Hepatocyte (in vitro differentiated cells): ENCODE results near the gene YES1. TPM values are rescaled to one million over a fixed set of nuclear protein-coding genes. Genes with fewer than 3 reads are reported as not detected.

Experiments used
- DNase-seq: peaks from one replicate; pipeline ENCODE4 v3.0.0-alpha.2; 2016; ENCODE audit warnings: low spot score
- H2AFZ ChIP-seq: fragments of 200-600 bp; sonication (generic); 2 replicates; pipeline ENCODE4 v1.6.0; 2016; ENCODE audit warnings: antibody characterized with exemption, mild to moderate bottlenecking
- H3K27ac ChIP-seq: fragments of 200-600 bp; sonication (generic); 2 replicates; pipeline ENCODE4 v1.5.1; 2016; ENCODE audit warnings: mild to moderate bottlenecking
- H3K27me3 ChIP-seq: fragments of 200-600 bp; sonication (generic); 2 replicates; pipeline ENCODE4 v1.6.1; 2016
- H3K36me3 ChIP-seq: fragments of 200-600 bp; sonication (generic); replicated peaks from 2 replicates; pipeline ENCODE4 v1.5.1; 2016; ENCODE audit warnings: low read depth; ENCODE audit not compliant: insufficient read depth
- H3K4me1 ChIP-seq: fragments of 200-600 bp; sonication (generic); 2 replicates; pipeline ENCODE4 v1.5.1; 2016; ENCODE audit warnings: mild to moderate bottlenecking, moderate library complexity; ENCODE audit not compliant: insufficient read depth
- H3K4me2 ChIP-seq: fragments of 200-600 bp; sonication (generic); 2 replicates; pipeline ENCODE4 v1.6.0; 2016
- H3K4me3 ChIP-seq: fragments of 200-600 bp; sonication (generic); 2 replicates; pipeline ENCODE4 v1.5.1; 2016; ENCODE audit warnings: mild to moderate bottlenecking
- H3K79me2 ChIP-seq: fragments of 200-600 bp; sonication (generic); 2 replicates; pipeline ENCODE4 v1.6.0; 2017; ENCODE audit warnings: mild to moderate bottlenecking
- H3K9me2 ChIP-seq: fragments of 200-600 bp; sonication (generic); replicated peaks from 2 replicates; pipeline ENCODE4 v1.6.0; 2017; ENCODE audit warnings: mild to moderate bottlenecking; ENCODE audit not compliant: insufficient read depth
- H3K9me3 ChIP-seq: fragments of 200-600 bp; sonication (generic); 2 replicates; pipeline ENCODE4 v1.5.1; 2016; ENCODE audit warnings: low read depth, mild to moderate bottlenecking
- H4K20me1 ChIP-seq: fragments of 200-600 bp; sonication (generic); 2 replicates; pipeline ENCODE4 v1.6.0; 2016; ENCODE audit warnings: mild to moderate bottlenecking; ENCODE audit not compliant: insufficient read depth, poor library complexity, severe bottlenecking
- CTCF ChIP-seq: fragments of 200-600 bp; sonication (generic); IDR thresholded peaks from 2 replicates; pipeline ENCODE4 v1.5.1; 2016; ENCODE audit warnings: antibody characterized with exemption, mild to moderate bottlenecking; ENCODE audit not compliant: poor library complexity
- EZH2 ChIP-seq: fragments of 200-600 bp; sonication (generic); IDR thresholded peaks from 2 replicates; pipeline ENCODE4 v1.6.1; 2016; ENCODE audit warnings: antibody characterized with exemption, mild to moderate bottlenecking, borderline replicate concordance
- EZH2phosphoT487 ChIP-seq: fragments of 200-600 bp; sonication (generic); IDR thresholded peaks from one replicate; pipeline ENCODE4 v1.6.1; 2018; ENCODE audit warnings: antibody characterized with exemption, mild to moderate bottlenecking, low read depth, moderate library complexity; ENCODE audit not compliant: unreplicated experiment, severe bottlenecking
- WGBS: methylation state at CpG from one replicate; pipeline ENCODE4 v1.1.6; 2016; ENCODE audit warnings: low lambda C conversion rate; ENCODE audit errors: missing lambda C conversion rate; 5-methylcytosine and 5-hydroxymethylcytosine counted together
- polyA plus RNA-seq: library from polyadenylated mRNA; unstranded; fragments of >200 nt; fragmentation: Nextera tagmentation; extraction: Ambion mirVana; gene quantifications from 2 replicates; pipeline ENCODE4 v1.2.1, GENCODE V29; 2016
- total RNA-seq: library from RNA; depleted of rRNA; stranded (reverse); fragments of >200 nt; gene quantifications from 2 replicates; pipeline ENCODE4 v1.2.3, GENCODE V29; 2014

The YES1 gene
- total and polyA plus RNA-seq, 2 experiments from 2014 or later, result 25.2 to 108 TPM

GRCh38 chr18:744832-745597, 67.0 kb downstream of the YES1 start:
- no peak for TF ChIP-seq EZH2phosphoT487
- TF ChIP-seq CTCF, result no peak
- no peak for TF ChIP-seq EZH2
- DNase-seq, result no peak
- Histone ChIP-seq H3K9me2 (no peaks in the 10 kb centered on the region), H3K36me3 (no peaks in the 10 kb centered on the region), H2AFZ (no peak overlapping the region), H3K9me3 (no peaks in the 10 kb centered on the region), H3K79me2 (no peaks in the 10 kb centered on the region), H4K20me1 (no peaks in the 10 kb centered on the region), H3K4me1 (no peaks in the 10 kb centered on the region), H3K4me2 (no peak overlapping the region), H3K4me3 (no peak overlapping the region), H3K27ac (no peak overlapping the region), H3K27me3 (no peaks in the 10 kb centered on the region)
- 95% methylated on average over 2 of the region's 2 CpGs for WGBS

- no peak overlapping the region for H3K4me3 ChIP-seq
- DNase-seq, result peak; percentile 16
- no peaks in the 10 kb centered on the region for H3K4me1 ChIP-seq
- H3K27me3 ChIP-seq, result no peaks in the 10 kb centered on the region
- H4K20me1 ChIP-seq, result no peaks in the 10 kb centered on the region
- H3K9me2 ChIP-seq, result no peaks in the 10 kb centered on the region
- no peaks in the 10 kb centered on the region for H3K9me3 ChIP-seq
- H2AFZ ChIP-seq, result no peak overlapping the region
- no peak overlapping the region for H3K4me2 ChIP-seq
- H3K36me3 ChIP-seq, result no peaks in the 10 kb centered on the region
- H3K27ac ChIP-seq, result no peak overlapping the region
- peak; percentile 78 for TF ChIP-seq CTCF
- no peak for TF ChIP-seq EZH2
- no peaks in the 10 kb centered on the region for H3K79me2 ChIP-seq
Observed at GRCh38 chr18:741931-742512, 70.0 kb downstream of the YES1 start.

- no peak for DNase-seq
- TF ChIP-seq EZH2phosphoT487, result no peak
- TF ChIP-seq EZH2, result no peak
- TF ChIP-seq CTCF, result no peak
- Histone ChIP-seq H3K4me3 (no peak overlapping the region), H3K9me3 (no peaks in the 10 kb centered on the region), H4K20me1 (no peaks in the 10 kb centered on the region), H3K4me1 (no peaks in the 10 kb centered on the region), H3K9me2 (no peaks in the 10 kb centered on the region), H3K36me3 (no peaks in the 10 kb centered on the region), H3K4me2 (no peak overlapping the region), H2AFZ (no peak overlapping the region), H3K27me3 (no peaks in the 10 kb centered on the region), H3K27ac (no peak overlapping the region), H3K79me2 (no peaks in the 10 kb centered on the region)
- 91% methylated on average over 3 of the region's 3 CpGs for WGBS
Observed at GRCh38 chr18:732371-732770, 79.7 kb downstream of the YES1 start.
